ENCODE results near the gene EZH2.

The EZH2 gene

DNA sequence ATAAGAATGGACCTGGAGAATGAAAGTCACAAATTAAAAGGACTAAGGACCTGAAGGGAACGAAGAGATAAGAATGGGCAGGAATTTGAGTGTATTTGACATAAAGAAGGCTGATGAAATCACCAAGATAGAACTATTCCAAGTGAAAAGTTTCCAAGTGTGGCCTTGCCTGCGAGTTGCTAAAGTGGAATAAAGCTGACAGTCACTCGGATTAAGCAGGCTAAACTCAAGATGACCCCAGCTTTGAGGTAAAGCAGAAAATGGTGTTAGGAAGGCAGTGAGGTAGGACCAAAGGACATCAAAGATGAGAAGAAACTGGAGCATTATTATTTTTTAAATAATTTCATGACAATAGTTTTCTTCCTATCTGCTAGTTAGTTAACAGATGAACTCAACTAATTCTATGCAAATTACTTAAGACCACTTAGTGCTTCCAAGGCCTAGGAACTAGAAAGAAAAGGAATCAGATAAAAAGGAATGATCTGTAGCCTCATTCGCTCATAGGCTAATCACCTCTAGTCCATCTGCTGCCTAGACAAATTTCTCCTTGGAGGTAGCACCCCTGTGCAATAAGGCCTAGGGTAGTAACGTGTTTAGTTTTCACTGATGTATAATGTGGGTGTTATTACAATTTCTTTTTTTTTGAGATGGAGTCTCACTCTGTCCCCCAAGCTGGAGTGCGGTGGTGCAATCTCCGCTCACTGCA lies 34.5 kb downstream of the EZH2 start:
- Histone ChIP-seq H3K27me3 (ENCODE audit: control insufficient read depth in 5 of 5, insufficient read depth in 4 of 5, low read length in 5 of 5) (no peaks in the 10 kb centered on the region), H3K27ac (ENCODE audit: low read depth, low read length) (no peak overlapping the region), H3K9me3 (ENCODE audit: control insufficient read depth in 5 of 5, low read length in 5 of 5) (no peaks in the 10 kb centered on the region), H3K4me3 (ENCODE audit: low read depth in 1 of 5, low read length in 5 of 5) (no peak overlapping the region), H3K4me1 (ENCODE audit: control insufficient read depth in 5 of 5, insufficient read depth in 5 of 5, low read length in 5 of 5) (no peaks in the 10 kb centered on the region), H3K9ac (ENCODE audit: low read length in 5 of 5) (no peak overlapping the region), H3K36me3 (ENCODE audit: control insufficient read depth in 5 of 5, insufficient read depth in 5 of 5, low read length in 5 of 5) (no peaks in the 10 kb centered on the region)

DNA sequence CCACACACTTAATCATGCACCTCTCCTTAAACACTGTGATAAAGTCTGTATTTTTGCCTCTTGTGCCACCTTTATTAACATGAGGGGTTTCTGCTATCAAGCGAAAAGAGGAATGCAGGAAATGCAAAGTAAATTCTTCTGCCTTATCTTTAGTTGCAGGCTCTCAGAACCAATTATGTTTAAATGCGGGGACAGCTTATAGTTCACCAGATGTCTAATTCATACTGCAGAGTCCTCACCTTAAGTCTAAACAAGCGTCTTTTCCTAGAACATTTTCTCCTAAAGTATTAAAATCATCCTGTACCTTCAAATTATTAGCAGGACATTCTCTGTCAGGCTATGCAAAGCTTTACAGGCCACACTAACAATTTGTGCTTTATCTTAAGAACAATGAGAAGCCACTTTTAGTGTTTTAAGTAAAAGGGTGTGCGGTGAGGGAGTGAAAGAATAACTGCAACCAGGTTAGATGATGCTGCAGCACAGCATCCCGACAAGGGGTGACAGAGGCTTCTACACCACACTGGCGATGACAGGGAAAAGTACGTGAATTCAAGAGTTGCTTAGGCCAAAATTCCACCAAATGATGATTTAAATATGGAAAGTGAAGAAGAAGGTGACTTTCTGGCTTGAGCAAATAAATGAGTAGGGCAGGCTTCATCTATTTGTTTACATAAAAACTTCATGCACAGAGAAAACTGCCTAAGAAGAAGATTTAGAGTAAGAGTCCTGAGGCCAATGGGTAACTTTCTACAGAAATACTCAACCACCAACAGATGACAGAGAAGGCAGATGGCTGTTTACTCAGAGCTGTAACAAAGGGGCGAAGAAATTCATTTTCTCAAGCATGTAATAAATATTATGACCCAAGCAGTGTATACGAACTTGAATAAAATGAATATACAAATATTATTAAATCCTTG lies 36.0 kb downstream of the EZH2 start:
- H3K27me3 ChIP-seq (ENCODE audit: control insufficient read depth in 5 of 5, insufficient read depth in 4 of 5, low read length in 5 of 5) = no peaks in the 10 kb centered on the region
- H3K27ac ChIP-seq (ENCODE audit: low read depth, low read length) = no peak overlapping the region
- no peak overlapping the region for H3K4me3 ChIP-seq (ENCODE audit: low read depth in 1 of 5, low read length in 5 of 5)
- no peaks in the 10 kb centered on the region for H3K9me3 ChIP-seq (ENCODE audit: control insufficient read depth in 5 of 5, low read length in 5 of 5)
- H3K4me1 ChIP-seq (ENCODE audit: control insufficient read depth in 5 of 5, insufficient read depth in 5 of 5, low read length in 5 of 5) = no peaks in the 10 kb centered on the region
- no peaks in the 10 kb centered on the region for H3K36me3 ChIP-seq (ENCODE audit: control insufficient read depth in 5 of 5, insufficient read depth in 5 of 5, low read length in 5 of 5)
- H3K9ac ChIP-seq (ENCODE audit: low read length in 5 of 5) = no peak overlapping the region

- H3K9ac ChIP-seq (ENCODE audit: low read length in 5 of 5) = no peak overlapping the region
- no peaks in the 10 kb centered on the region for H3K27me3 ChIP-seq (ENCODE audit: control insufficient read depth in 5 of 5, insufficient read depth in 4 of 5, low read length in 5 of 5)
- no peak overlapping the region for H3K27ac ChIP-seq (ENCODE audit: low read depth, low read length)
- H3K4me3 ChIP-seq (ENCODE audit: low read depth in 1 of 5, low read length in 5 of 5) = no peak overlapping the region
- H3K36me3 ChIP-seq (ENCODE audit: control insufficient read depth in 5 of 5, insufficient read depth in 5 of 5, low read length in 5 of 5) = no peaks in the 10 kb centered on the region
- H3K4me1 ChIP-seq (ENCODE audit: control insufficient read depth in 5 of 5, insufficient read depth in 5 of 5, low read length in 5 of 5) = no peaks in the 10 kb centered on the region
- no peaks in the 10 kb centered on the region for H3K9me3 ChIP-seq (ENCODE audit: control insufficient read depth in 5 of 5, low read length in 5 of 5)
These were observed 45.2 kb downstream of the EZH2 start for GRCh38 chr7:148838905-148839304.

DNA sequence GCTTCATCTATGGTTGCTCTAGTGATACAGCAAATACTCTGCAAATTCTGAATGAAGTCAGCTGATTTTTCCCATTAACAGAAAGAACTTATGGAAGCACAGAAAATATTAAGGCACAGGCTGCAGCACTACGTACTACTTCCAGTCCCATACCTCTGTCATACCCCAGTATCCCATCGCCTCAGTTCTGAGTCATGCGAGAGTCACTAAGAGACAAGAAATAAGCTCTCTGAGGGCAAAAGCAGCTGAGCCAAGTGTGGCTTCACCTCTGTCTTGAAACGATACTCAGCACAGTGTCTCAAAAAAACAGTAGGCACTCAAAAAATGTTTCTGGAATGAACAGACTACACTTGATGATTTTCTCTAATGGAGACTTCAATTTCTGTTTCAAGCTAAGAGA lies 48.2 kb downstream of the EZH2 start:
- H3K9me3 ChIP-seq (ENCODE audit: control insufficient read depth in 5 of 5, low read length in 5 of 5) = no peaks in the 10 kb centered on the region
- no peaks in the 10 kb centered on the region for H3K27me3 ChIP-seq (ENCODE audit: control insufficient read depth in 5 of 5, insufficient read depth in 4 of 5, low read length in 5 of 5)
- H3K4me1 ChIP-seq (ENCODE audit: control insufficient read depth in 5 of 5, insufficient read depth in 5 of 5, low read length in 5 of 5) = no peaks in the 10 kb centered on the region
- H3K27ac ChIP-seq (ENCODE audit: low read depth, low read length) = no peak overlapping the region
- H3K36me3 ChIP-seq (ENCODE audit: control insufficient read depth in 5 of 5, insufficient read depth in 5 of 5, low read length in 5 of 5) = no peaks in the 10 kb centered on the region
- H3K9ac ChIP-seq (ENCODE audit: low read length in 5 of 5) = no peak overlapping the region
- H3K4me3 ChIP-seq (ENCODE audit: low read depth in 1 of 5, low read length in 5 of 5) = no peak overlapping the region

- H3K36me3 ChIP-seq (ENCODE audit: control insufficient read depth in 5 of 5, insufficient read depth in 5 of 5, low read length in 5 of 5) = no peaks in the 10 kb centered on the region
- no peaks in the 10 kb centered on the region for H3K27me3 ChIP-seq (ENCODE audit: control insufficient read depth in 5 of 5, insufficient read depth in 4 of 5, low read length in 5 of 5)
- H3K4me3 ChIP-seq (ENCODE audit: low read depth in 1 of 5, low read length in 5 of 5) = no peak overlapping the region
- no peak overlapping the region for H3K27ac ChIP-seq (ENCODE audit: low read depth, low read length)
- H3K4me1 ChIP-seq (ENCODE audit: control insufficient read depth in 5 of 5, insufficient read depth in 5 of 5, low read length in 5 of 5) = no peaks in the 10 kb centered on the region
- no peak overlapping the region for H3K9ac ChIP-seq (ENCODE audit: low read length in 5 of 5)
- no peaks in the 10 kb centered on the region for H3K9me3 ChIP-seq (ENCODE audit: control insufficient read depth in 5 of 5, low read length in 5 of 5)
These were observed 49.5 kb downstream of the EZH2 start for GRCh38 chr7:148834605-148835004.

DNA sequence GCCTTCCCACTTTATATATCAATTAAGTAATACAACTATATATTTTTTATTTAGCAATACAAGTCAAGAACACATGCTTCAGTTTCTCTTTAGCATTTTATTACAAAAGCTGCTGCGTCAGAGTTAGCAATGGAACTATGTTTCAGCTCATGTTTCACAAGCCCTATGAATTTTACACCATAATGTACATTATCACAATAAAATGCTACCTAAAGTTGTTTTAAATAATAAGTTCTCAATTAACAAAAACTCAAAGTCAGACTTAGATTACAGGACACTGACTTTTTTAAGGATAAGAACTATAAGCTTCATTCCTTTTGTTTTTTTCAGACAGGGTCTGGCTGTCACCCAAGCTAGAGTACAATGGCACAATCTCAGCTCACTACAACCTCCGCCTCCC lies 52.3 kb downstream of the EZH2 start:
- Histone ChIP-seq H3K36me3 (ENCODE audit: control insufficient read depth in 5 of 5, insufficient read depth in 5 of 5, low read length in 5 of 5) (peaks cover 0 to 3% (median 0%) of the 10 kb centered on the region in 5 donors), H3K9ac (ENCODE audit: low read length in 5 of 5) (no peak overlapping the region), H3K4me1 (ENCODE audit: control insufficient read depth in 5 of 5, insufficient read depth in 5 of 5, low read length in 5 of 5) (no peaks in the 10 kb centered on the region), H3K27ac (ENCODE audit: low read depth, low read length) (no peak overlapping the region), H3K27me3 (ENCODE audit: control insufficient read depth in 5 of 5, insufficient read depth in 4 of 5, low read length in 5 of 5) (no peaks in the 10 kb centered on the region), H3K9me3 (ENCODE audit: control insufficient read depth in 5 of 5, low read length in 5 of 5) (no peaks in the 10 kb centered on the region), H3K4me3 (ENCODE audit: low read depth in 1 of 5, low read length in 5 of 5) (no peak overlapping the region)

DNA sequence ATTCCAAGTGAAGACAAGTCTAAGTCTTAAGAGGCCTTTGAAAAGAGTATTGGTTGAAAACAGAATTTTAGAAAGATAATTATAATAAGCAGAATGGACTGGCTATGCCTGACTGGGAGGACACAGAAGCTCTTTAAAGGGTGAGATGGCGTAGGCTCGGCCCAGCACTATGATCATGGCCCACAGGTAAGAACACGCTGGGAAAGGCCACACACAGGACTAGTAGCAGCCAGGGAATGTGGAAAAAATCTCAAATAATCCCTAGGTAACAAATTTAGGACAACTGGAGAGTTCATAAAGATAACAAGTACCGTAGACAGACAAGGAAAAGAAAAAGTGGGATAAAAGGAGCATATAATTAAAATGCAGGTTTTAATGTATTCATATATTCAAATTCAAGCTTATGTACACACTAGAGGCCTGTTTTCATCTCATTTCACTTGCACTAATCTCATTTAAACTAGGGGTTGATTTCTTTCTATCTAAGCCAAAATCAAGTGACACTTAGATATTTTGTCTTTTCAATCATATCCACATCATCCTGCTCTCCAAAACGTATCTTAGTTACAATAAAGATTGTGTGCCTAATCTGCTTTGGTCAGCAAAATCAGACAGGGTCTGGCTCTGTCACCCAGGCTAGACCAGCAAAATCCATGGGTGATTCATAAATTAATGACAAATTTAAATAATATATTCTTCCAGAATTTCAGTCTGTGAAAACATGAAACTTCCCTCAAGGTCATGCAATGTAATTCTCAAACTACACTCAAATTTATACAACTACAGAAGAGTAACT lies 53.0 kb downstream of the EZH2 start:
- Histone ChIP-seq H3K27me3 (ENCODE audit: control insufficient read depth in 5 of 5, insufficient read depth in 4 of 5, low read length in 5 of 5) (no peaks in the 10 kb centered on the region), H3K9ac (ENCODE audit: low read length in 5 of 5) (no peak overlapping the region), H3K4me1 (ENCODE audit: control insufficient read depth in 5 of 5, insufficient read depth in 5 of 5, low read length in 5 of 5) (no peaks in the 10 kb centered on the region), H3K27ac (ENCODE audit: low read depth, low read length) (no peak overlapping the region), H3K36me3 (ENCODE audit: control insufficient read depth in 5 of 5, insufficient read depth in 5 of 5, low read length in 5 of 5) (peaks cover 0 to 6% (median 0%) of the 10 kb centered on the region in 5 donors), H3K4me3 (ENCODE audit: low read depth in 1 of 5, low read length in 5 of 5) (no peak overlapping the region), H3K9me3 (ENCODE audit: control insufficient read depth in 5 of 5, low read length in 5 of 5) (no peaks in the 10 kb centered on the region)

- H3K9ac ChIP-seq (ENCODE audit: low read length in 5 of 5) = no peak overlapping the region
- no peaks in the 10 kb centered on the region for H3K27me3 ChIP-seq (ENCODE audit: control insufficient read depth in 5 of 5, insufficient read depth in 4 of 5, low read length in 5 of 5)
- no peaks in the 10 kb centered on the region for H3K4me1 ChIP-seq (ENCODE audit: control insufficient read depth in 5 of 5, insufficient read depth in 5 of 5, low read length in 5 of 5)
- no peaks in the 10 kb centered on the region for H3K9me3 ChIP-seq (ENCODE audit: control insufficient read depth in 5 of 5, low read length in 5 of 5)
- H3K4me3 ChIP-seq (ENCODE audit: low read depth in 1 of 5, low read length in 5 of 5) = no peak overlapping the region
- peaks cover 0 to 6% (median 0%) of the 10 kb centered on the region in 5 donors for H3K36me3 ChIP-seq (ENCODE audit: control insufficient read depth in 5 of 5, insufficient read depth in 5 of 5, low read length in 5 of 5)
- no peak overlapping the region for H3K27ac ChIP-seq (ENCODE audit: low read depth, low read length)
These were observed 55.1 kb downstream of the EZH2 start for GRCh38 chr7:148828965-148829364.

GRCh38 chr7:148825338-148825737 lies 58.8 kb downstream of the EZH2 start:
- no peak overlapping the region for H3K27ac ChIP-seq (ENCODE audit: low read depth, low read length)
- peaks cover 0 to 6% (median 0%) of the 10 kb centered on the region in 5 donors for H3K36me3 ChIP-seq (ENCODE audit: control insufficient read depth in 5 of 5, insufficient read depth in 5 of 5, low read length in 5 of 5)
- H3K27me3 ChIP-seq (ENCODE audit: control insufficient read depth in 5 of 5, insufficient read depth in 4 of 5, low read length in 5 of 5) = no peaks in the 10 kb centered on the region
- no peak overlapping the region for H3K4me3 ChIP-seq (ENCODE audit: low read depth in 1 of 5, low read length in 5 of 5)
- H3K4me1 ChIP-seq (ENCODE audit: control insufficient read depth in 5 of 5, insufficient read depth in 5 of 5, low read length in 5 of 5) = no peaks in the 10 kb centered on the region
- H3K9ac ChIP-seq (ENCODE audit: low read length in 5 of 5) = no peak overlapping the region
- H3K9me3 ChIP-seq (ENCODE audit: control insufficient read depth in 5 of 5, low read length in 5 of 5) = no peaks in the 10 kb centered on the region

GRCh38 chr7:148824864-148825263 lies 59.2 kb downstream of the EZH2 start:
- H3K27ac ChIP-seq (ENCODE audit: low read depth, low read length) = no peak overlapping the region
- H3K27me3 ChIP-seq (ENCODE audit: control insufficient read depth in 5 of 5, insufficient read depth in 4 of 5, low read length in 5 of 5) = no peaks in the 10 kb centered on the region
- H3K9ac ChIP-seq (ENCODE audit: low read length in 5 of 5) = no peak overlapping the region
- H3K9me3 ChIP-seq (ENCODE audit: control insufficient read depth in 5 of 5, low read length in 5 of 5) = no peaks in the 10 kb centered on the region
- no peak overlapping the region for H3K4me3 ChIP-seq (ENCODE audit: low read depth in 1 of 5, low read length in 5 of 5)
- peaks cover 0 to 6% (median 0%) of the 10 kb centered on the region in 5 donors for H3K36me3 ChIP-seq (ENCODE audit: control insufficient read depth in 5 of 5, insufficient read depth in 5 of 5, low read length in 5 of 5)
- no peaks in the 10 kb centered on the region for H3K4me1 ChIP-seq (ENCODE audit: control insufficient read depth in 5 of 5, insufficient read depth in 5 of 5, low read length in 5 of 5)

Data from subcutaneous abdominal adipose tissue (tissue), 5 donors.